ENCODE data around the gene TTLL8.

The TTLL8 gene

GRCh38 chr22:50040717-50041116 lies 17.4 kb downstream of the TTLL8 start:
- Histone ChIP-seq H3K9ac (ENCODE audit: low read length) (no peak overlapping the region), H3K4ac (ENCODE audit: low read depth, low read length) (no peak overlapping the region), H3K79me2 (ENCODE audit: control insufficient read depth, insufficient read depth, low read length) (no peaks in the 10 kb centered on the region), H2BK15ac (replicated peaks; ENCODE audit: low read depth) (no peak overlapping the region), H2BK120ac (ENCODE audit: low read depth, low read length) (no peak overlapping the region), H2BK5ac (ENCODE audit: low read length) (no peak overlapping the region), H3K27ac (ENCODE audit: low read depth, low read length) (no peak overlapping the region), H3K56ac (ENCODE audit: low read length) (no peak overlapping the region), H3K4me2 (ENCODE audit: low read length) (no peak overlapping the region), H3K79me1 (ENCODE audit: low read length) (no peaks in the 10 kb centered on the region), H3K23ac (ENCODE audit: low read length) (no peak overlapping the region), H3K4me3 (ENCODE audit: low read length) (no peak overlapping the region), H3K4me1 (ENCODE audit: control insufficient read depth, low read depth, low read length) (no peaks in the 10 kb centered on the region), H3K36me3 (ENCODE audit: control insufficient read depth, insufficient read depth, low read length) (no peaks in the 10 kb centered on the region), H3K27me3 (ENCODE audit: insufficient read depth, low read length, poor library complexity) (no peaks in the 10 kb centered on the region), H2AK5ac (ENCODE audit: low read length) (no peak overlapping the region), H4K8ac (ENCODE audit: low read depth, low read length) (no peak overlapping the region), H3K18ac (ENCODE audit: low read length) (no peak overlapping the region), H4K5ac (ENCODE audit: low read length) (no peak overlapping the region)
- DNase-seq: no peak
- WGBS (ENCODE audit: extremely low coverage, insufficient coverage, low lambda C conversion rate): no CpG with 5 or more reads among the region's 7 CpGs

GRCh38 chr22:50039669-50040443 lies 18.2 kb downstream of the TTLL8 start:
- Histone ChIP-seq H2BK15ac (replicated peaks; ENCODE audit: low read depth) (no peak overlapping the region), H3K79me1 (ENCODE audit: low read length) (no peaks in the 10 kb centered on the region), H3K56ac (ENCODE audit: low read length) (no peak overlapping the region), H2AK5ac (ENCODE audit: low read length) (no peak overlapping the region), H3K27me3 (ENCODE audit: insufficient read depth, low read length, poor library complexity) (no peaks in the 10 kb centered on the region), H3K79me2 (ENCODE audit: control insufficient read depth, insufficient read depth, low read length) (no peaks in the 10 kb centered on the region), H2BK5ac (ENCODE audit: low read length) (no peak overlapping the region), H3K27ac (ENCODE audit: low read depth, low read length) (no peak overlapping the region), H4K8ac (ENCODE audit: low read depth, low read length) (no peak overlapping the region), H3K36me3 (ENCODE audit: control insufficient read depth, insufficient read depth, low read length) (no peaks in the 10 kb centered on the region), H3K4ac (ENCODE audit: low read depth, low read length) (no peak overlapping the region), H4K5ac (ENCODE audit: low read length) (no peak overlapping the region), H3K9ac (ENCODE audit: low read length) (no peak overlapping the region), H3K23ac (ENCODE audit: low read length) (peak overlapping the region; percentile 30), H3K18ac (ENCODE audit: low read length) (no peak overlapping the region), H3K4me2 (ENCODE audit: low read length) (no peak overlapping the region), H2BK120ac (ENCODE audit: low read depth, low read length) (no peak overlapping the region), H3K4me1 (ENCODE audit: control insufficient read depth, low read depth, low read length) (no peaks in the 10 kb centered on the region), H3K4me3 (ENCODE audit: low read length) (no peak overlapping the region)
- no peak for DNase-seq
- no CpG with 5 or more reads among the region's 29 CpGs for WGBS (ENCODE audit: extremely low coverage, insufficient coverage, low lambda C conversion rate)

GRCh38 chr22:50035976-50036724 lies 21.9 kb downstream of the TTLL8 start:
- DNase-seq: no peak
- Histone ChIP-seq H3K79me2 (ENCODE audit: control insufficient read depth, insufficient read depth, low read length) (no peaks in the 10 kb centered on the region), H4K8ac (ENCODE audit: low read depth, low read length) (no peak overlapping the region), H3K4me3 (ENCODE audit: low read length) (no peak overlapping the region), H2BK15ac (replicated peaks; ENCODE audit: low read depth) (no peak overlapping the region), H2AK5ac (ENCODE audit: low read length) (no peak overlapping the region), H3K9ac (ENCODE audit: low read length) (no peak overlapping the region), H3K27ac (ENCODE audit: low read depth, low read length) (no peak overlapping the region), H3K4me1 (ENCODE audit: control insufficient read depth, low read depth, low read length) (no peaks in the 10 kb centered on the region), H2BK120ac (ENCODE audit: low read depth, low read length) (no peak overlapping the region), H3K23ac (ENCODE audit: low read length) (no peak overlapping the region), H2BK5ac (ENCODE audit: low read length) (no peak overlapping the region), H3K4ac (ENCODE audit: low read depth, low read length) (no peak overlapping the region), H3K4me2 (ENCODE audit: low read length) (no peak overlapping the region), H3K36me3 (ENCODE audit: control insufficient read depth, insufficient read depth, low read length) (no peaks in the 10 kb centered on the region), H3K27me3 (ENCODE audit: insufficient read depth, low read length, poor library complexity) (no peaks in the 10 kb centered on the region), H3K79me1 (ENCODE audit: low read length) (no peaks in the 10 kb centered on the region), H4K5ac (ENCODE audit: low read length) (no peak overlapping the region), H3K56ac (ENCODE audit: low read length) (no peak overlapping the region), H3K18ac (ENCODE audit: low read length) (no peak overlapping the region)
- no CpG with 5 or more reads among the region's 23 CpGs for WGBS (ENCODE audit: extremely low coverage, insufficient coverage, low lambda C conversion rate)

- H2BK5ac ChIP-seq (ENCODE audit: low read length): no peak overlapping the region
- DNase-seq: no peak
- no peak overlapping the region for H3K9ac ChIP-seq (ENCODE audit: low read length)
- no peak overlapping the region for H3K4me3 ChIP-seq (ENCODE audit: low read length)
- WGBS (ENCODE audit: extremely low coverage, insufficient coverage, low lambda C conversion rate): no CpG with 5 or more reads among the region's 24 CpGs
- H3K79me2 ChIP-seq (ENCODE audit: control insufficient read depth, insufficient read depth, low read length): no peaks in the 10 kb centered on the region
- no peak overlapping the region for H3K4me2 ChIP-seq (ENCODE audit: low read length)
- no peak overlapping the region for H3K18ac ChIP-seq (ENCODE audit: low read length)
- H2AK5ac ChIP-seq (ENCODE audit: low read length): no peak overlapping the region
- no peaks in the 10 kb centered on the region for H3K27me3 ChIP-seq (ENCODE audit: insufficient read depth, low read length, poor library complexity)
- H4K8ac ChIP-seq (ENCODE audit: low read depth, low read length): no peak overlapping the region
- no peak overlapping the region for H3K56ac ChIP-seq (ENCODE audit: low read length)
- no peak overlapping the region for H3K27ac ChIP-seq (ENCODE audit: low read depth, low read length)
- H4K5ac ChIP-seq (ENCODE audit: low read length): no peak overlapping the region
- H3K36me3 ChIP-seq (ENCODE audit: control insufficient read depth, insufficient read depth, low read length): no peaks in the 10 kb centered on the region
- no peak overlapping the region for H3K4ac ChIP-seq (ENCODE audit: low read depth, low read length)
- H3K23ac ChIP-seq (ENCODE audit: low read length): no peak overlapping the region
- H3K4me1 ChIP-seq (ENCODE audit: control insufficient read depth, low read depth, low read length): no peaks in the 10 kb centered on the region
- H3K79me1 ChIP-seq (ENCODE audit: low read length): no peaks in the 10 kb centered on the region
- no peak overlapping the region for H2BK15ac ChIP-seq (replicated peaks; ENCODE audit: low read depth)
- no peak overlapping the region for H2BK120ac ChIP-seq (ENCODE audit: low read depth, low read length)
Measured at GRCh38 chr22:50035131-50035881, 22.8 kb downstream of the TTLL8 start.

- Histone ChIP-seq H3K4me3 (ENCODE audit: low read length) (no peak overlapping the region), H2AK5ac (ENCODE audit: low read length) (no peak overlapping the region), H3K4me2 (ENCODE audit: low read length) (no peak overlapping the region), H2BK120ac (ENCODE audit: low read depth, low read length) (no peak overlapping the region), H3K9ac (ENCODE audit: low read length) (no peak overlapping the region), H3K4ac (ENCODE audit: low read depth, low read length) (no peak overlapping the region), H2BK5ac (ENCODE audit: low read length) (no peak overlapping the region), H3K79me2 (ENCODE audit: control insufficient read depth, insufficient read depth, low read length) (no peaks in the 10 kb centered on the region), H3K56ac (ENCODE audit: low read length) (no peak overlapping the region), H3K79me1 (ENCODE audit: low read length) (no peaks in the 10 kb centered on the region), H3K27ac (ENCODE audit: low read depth, low read length) (no peak overlapping the region), H3K4me1 (ENCODE audit: control insufficient read depth, low read depth, low read length) (no peaks in the 10 kb centered on the region), H3K23ac (ENCODE audit: low read length) (no peak overlapping the region), H3K36me3 (ENCODE audit: control insufficient read depth, insufficient read depth, low read length) (no peaks in the 10 kb centered on the region), H4K5ac (ENCODE audit: low read length) (no peak overlapping the region), H4K8ac (ENCODE audit: low read depth, low read length) (no peak overlapping the region), H3K18ac (ENCODE audit: low read length) (no peak overlapping the region), H2BK15ac (replicated peaks; ENCODE audit: low read depth) (no peak overlapping the region), H3K27me3 (ENCODE audit: insufficient read depth, low read length, poor library complexity) (no peaks in the 10 kb centered on the region)
- DNase-seq: no peak
- no CpG with 5 or more reads among the region's 43 CpGs for WGBS (ENCODE audit: extremely low coverage, insufficient coverage, low lambda C conversion rate)
Measured at GRCh38 chr22:50034126-50035081, 23.7 kb downstream of the TTLL8 start.
